Caco-2 (cell line): ENCODE measurements around the gene LAMC2. TPM values are rescaled to one million over a fixed set of nuclear protein-coding genes. Genes with fewer than 3 reads are reported as not detected.
A peak's percentile ranks its signal among the peaks of the same experiment; 100 is the strongest.

Experiments used
- Bru-seq: library from RNA; stranded (reverse); fragments of 400-500 nt; gene quantifications from one replicate; lab custom pipeline; 2021; lab: Mats Ljungman, UMichigan
- BruChase-seq, 2 experiments: library from RNA; stranded (reverse); fragments of 400-500 nt; gene quantifications; one replicate each; lab custom pipeline; 2021; lab: Mats Ljungman, UMichigan
- BruUV-seq: library from RNA; stranded (reverse); fragments of 400-500 nt; replicated peaks from 2 replicates; lab custom pipeline; 2021; lab: Mats Ljungman, UMichigan
- CTCF ChIA-PET: fragments of 300-600 bp; sonication (Branson Sonifier 250); formaldehyde crosslinking; loops from one replicate; lab custom pipeline; 2022; ENCODE audit warnings: antibody characterized with exemption; lab: Charles Lee
- POLR2A ChIA-PET: fragments of 300-600 bp; sonication (Branson Sonifier 250); formaldehyde crosslinking; loops from one replicate; lab custom pipeline; 2022; ENCODE audit warnings: antibody characterized with exemption; lab: Charles Lee
- DNase-seq, 2 experiments: peaks; one replicate each; pipeline versions ENCODE4 v3.0.0 to v3.0.0-alpha.2; 2020 to 2022
- H3K27me3 ChIP-seq: replicated peaks from 2 replicates; pipeline ENCODE4 v1.6.0; 2011; ENCODE audit warnings: low read length; ENCODE audit not compliant: control insufficient read depth, insufficient read depth
- H3K36me3 ChIP-seq: 2 replicates; pipeline ENCODE4 v1.5.1; 2011; ENCODE audit warnings: low read length; ENCODE audit not compliant: control insufficient read depth, insufficient read depth
- H3K4me1 ChIP-seq: fragments of 250-450 bp; sonication (Bioruptor Pico); 2 replicates; pipeline ENCODE4 v1.5.1; 2020; ENCODE audit warnings: mild to moderate bottlenecking
- H3K4me3 ChIP-seq: 2 replicates; pipeline ENCODE4 v1.5.1; 2011; ENCODE audit warnings: low read depth, mild to moderate bottlenecking, control low read depth, low read length
- H3K9me3 ChIP-seq: fragments of 250-450 bp; sonication (Bioruptor Pico); 2 replicates; pipeline ENCODE4 v1.5.1; 2020; ENCODE audit warnings: mild to moderate bottlenecking, moderate library complexity
- H3K27ac Mint-ChIP-seq: one replicate; pipeline ENCODE4 v1.8.0; 2022; ENCODE audit warnings: mixed read lengths; ENCODE audit not compliant: unreplicated experiment
- H3K27me3 Mint-ChIP-seq: one replicate; pipeline ENCODE4 v1.8.0; 2022; ENCODE audit warnings: mixed read lengths; ENCODE audit not compliant: insufficient read depth, unreplicated experiment
- H3K36me3 Mint-ChIP-seq: one replicate; pipeline ENCODE4 v1.8.0; 2022; ENCODE audit warnings: mild to moderate bottlenecking, mixed read lengths; ENCODE audit not compliant: insufficient read depth, unreplicated experiment
- H3K4me1 Mint-ChIP-seq: one replicate; pipeline ENCODE4 v1.8.0; 2022; ENCODE audit warnings: low read depth, mixed read lengths; ENCODE audit not compliant: unreplicated experiment
- H3K4me3 Mint-ChIP-seq: one replicate; pipeline ENCODE4 v1.8.0; 2022; ENCODE audit warnings: mild to moderate bottlenecking, moderate library complexity, mixed read lengths; ENCODE audit not compliant: unreplicated experiment
- H3K9me3 Mint-ChIP-seq: one replicate; pipeline ENCODE4 v1.8.0; 2022; ENCODE audit warnings: mixed read lengths; ENCODE audit not compliant: unreplicated experiment
- intact Hi-C: fragments of 100-400 bp; cut with micrococcal nuclease; formaldehyde crosslinking; loops from one replicate; pipeline ENCODE4 v1.10.0; 2022; ENCODE audit not compliant: unreplicated experiment
- long read RNA-seq: library from polyadenylated mRNA; stranded (forward); transcript quantifications from one replicate; pipeline ENCODE4 v2.0.0, GENCODE V29; 2022
- total RNA-seq: library from RNA; stranded (reverse); gene quantifications from 2 replicates; pipeline ENCODE4 v1.2.3, GENCODE V29; 2022
- TF ChIP-seq, protein P1 (sequence below), 2 experiments: fragments of 200-600 bp in 1 of 2; IDR thresholded peaks; 1 replicate in 1 of 2; 2 replicates in 1 of 2; pipeline versions ENCODE4 v1.5.1 to v1.8.0; 2011 to 2022; ENCODE audit warnings: antibody characterized with exemption in 1 of 2, control low read depth in 1 of 2, inconsistent platforms in 1 of 2, low read depth in 1 of 2, low read length in 1 of 2, mild to moderate bottlenecking in 1 of 2, moderate library complexity in 1 of 2; ENCODE audit not compliant: insufficient read depth in 1 of 2, severe bottlenecking in 1 of 2, unreplicated experiment in 1 of 2

LAMC2 gene
- total RNA-seq, result 34.9 and 51.0 TPM in 2 replicates
- Bru-seq, nascent RNA, result percentile 65 among the genes with signal in this experiment
- BruChase-seq, experiment 1, labeled RNA remaining after a 2-hour chase, result percentile 57 among the genes with signal in this experiment
- percentile 71 among the genes with signal in this experiment for BruChase-seq, experiment 2, labeled RNA remaining after a 6-hour chase
- long read RNA-seq, full-length matches to known transcripts, result 39 of 80 reads
- long read RNA-seq, partial matches to known transcripts, result 18 of 80 reads
- long read RNA-seq, other reads (novel, unspliced or antisense), result 23 of 80 reads

DNA sequence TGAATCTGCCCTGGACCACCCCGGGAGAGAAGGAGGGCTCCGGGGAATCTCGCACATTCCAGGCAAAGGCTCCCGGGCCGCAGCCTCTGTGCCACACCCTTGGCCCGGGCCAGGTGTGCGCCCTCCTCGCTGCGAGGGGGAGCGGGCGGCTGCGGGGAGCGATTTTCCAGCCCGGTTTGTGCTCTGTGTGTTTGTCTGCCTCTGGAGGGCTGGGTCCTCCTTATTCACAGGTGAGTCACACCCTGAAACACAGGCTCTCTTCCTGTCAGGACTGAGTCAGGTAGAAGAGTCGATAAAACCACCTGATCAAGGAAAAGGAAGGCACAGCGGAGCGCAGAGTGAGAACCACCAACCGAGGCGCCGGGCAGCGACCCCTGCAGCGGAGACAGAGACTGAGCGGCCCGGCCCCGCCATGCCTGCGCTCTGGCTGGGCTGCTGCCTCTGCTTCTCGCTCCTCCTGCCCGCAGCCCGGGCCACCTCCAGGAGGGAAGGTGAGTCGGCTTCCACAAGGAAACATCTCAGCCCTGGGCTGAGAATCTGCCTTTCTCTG is at the start of gene LAMC2:
TSS of gene LAMC2 (plus strand) at position 324 of the 550 bp plus-strand sequence. CDS start at position 413, 89 bp downstream.
- DNase-seq, result peak; percentile 90
- BruUV-seq, result no TSS peak
- peak within 1 kb of the TSS; percentile 87 for H3K4me3 Mint-ChIP-seq
- H3K36me3 Mint-ChIP-seq, result peaks cover 6% of the 10 kb centered on the region
- Histone ChIP-seq H3K4me1 (peaks cover 17% of the 10 kb centered on the region), H3K27me3 (no peaks in the 10 kb centered on the region), H3K9me3 (no peaks in the 10 kb centered on the region), H3K36me3 (no peaks in the 10 kb centered on the region), H3K4me3 (peak within 1 kb of the TSS; percentile 69)
- TF ChIP-seq, protein P1, sequence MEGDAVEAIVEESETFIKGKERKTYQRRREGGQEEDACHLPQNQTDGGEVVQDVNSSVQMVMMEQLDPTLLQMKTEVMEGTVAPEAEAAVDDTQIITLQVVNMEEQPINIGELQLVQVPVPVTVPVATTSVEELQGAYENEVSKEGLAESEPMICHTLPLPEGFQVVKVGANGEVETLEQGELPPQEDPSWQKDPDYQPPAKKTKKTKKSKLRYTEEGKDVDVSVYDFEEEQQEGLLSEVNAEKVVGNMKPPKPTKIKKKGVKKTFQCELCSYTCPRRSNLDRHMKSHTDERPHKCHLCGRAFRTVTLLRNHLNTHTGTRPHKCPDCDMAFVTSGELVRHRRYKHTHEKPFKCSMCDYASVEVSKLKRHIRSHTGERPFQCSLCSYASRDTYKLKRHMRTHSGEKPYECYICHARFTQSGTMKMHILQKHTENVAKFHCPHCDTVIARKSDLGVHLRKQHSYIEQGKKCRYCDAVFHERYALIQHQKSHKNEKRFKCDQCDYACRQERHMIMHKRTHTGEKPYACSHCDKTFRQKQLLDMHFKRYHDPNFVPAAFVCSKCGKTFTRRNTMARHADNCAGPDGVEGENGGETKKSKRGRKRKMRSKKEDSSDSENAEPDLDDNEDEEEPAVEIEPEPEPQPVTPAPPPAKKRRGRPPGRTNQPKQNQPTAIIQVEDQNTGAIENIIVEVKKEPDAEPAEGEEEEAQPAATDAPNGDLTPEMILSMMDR (IDR thresholded peaks at IDR 0.05; ENCODE audit: insufficient read depth in 1 of 2, low read depth in 1 of 2, low read length in 1 of 2, severe bottlenecking in 1 of 2, unreplicated experiment in 1 of 2), result peak; percentile 61 to 73
- intact Hi-C loops, result loop anchor here (1.0 to 2.0 kb wide), 4 partner anchors 43 to 224 kb away; no protein-coding TSS in a partner anchor
- H3K4me1 Mint-ChIP-seq, result peaks cover 13% of the 10 kb centered on the region
- CTCF ChIA-PET, result interaction anchor here (0.7 kb wide), 1 partner anchor 47 kb away, joined by 3 read pairs; no protein-coding TSS in a partner anchor
- POLR2A ChIA-PET, result no interaction called here
- no peaks in the 10 kb centered on the region for H3K9me3 Mint-ChIP-seq
- H3K27me3 Mint-ChIP-seq, result no peaks in the 10 kb centered on the region
- H3K27ac Mint-ChIP-seq, result peak within 1 kb of the TSS; percentile 89

DNA sequence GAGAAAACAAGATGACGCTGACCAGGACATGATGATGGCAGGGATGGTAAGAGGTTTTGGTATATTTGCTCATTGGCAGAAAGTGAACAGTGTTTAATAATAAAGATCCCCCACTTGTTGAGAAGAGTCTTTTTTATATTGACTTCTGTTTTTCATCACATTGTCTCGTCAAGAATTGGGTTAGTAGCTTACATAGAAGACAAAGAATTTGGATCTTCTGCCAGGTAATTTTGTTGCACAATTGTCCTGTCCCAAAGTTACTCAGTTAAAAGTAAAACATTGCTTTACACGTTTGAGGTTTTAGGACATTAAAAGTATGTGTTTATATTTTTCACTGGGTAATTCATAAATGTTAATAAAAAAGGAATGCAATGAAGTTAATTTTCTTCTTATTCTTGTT is 48.3 kb upstream of the LAMC2 start:
- no TSS peak for BruUV-seq
- DNase-seq, result no peak
- Mint-ChIP-seq H3K36me3 (peaks cover 97% of the 10 kb centered on the region), H3K4me1 (peaks cover 11% of the 10 kb centered on the region), H3K9me3 (no peaks in the 10 kb centered on the region), H3K27me3 (no peaks in the 10 kb centered on the region), H3K27ac (peak overlapping the region; percentile 82), H3K4me3 (no peak overlapping the region)
- Histone ChIP-seq H3K4me3 (no peak overlapping the region), H3K9me3 (no peaks in the 10 kb centered on the region), H3K4me1 (peaks cover 28% of the 10 kb centered on the region; the same call in 1 of the 2 replicates), H3K36me3 (peaks cover 2% of the 10 kb centered on the region; the same call in 1 of the 2 replicates), H3K27me3 (no peaks in the 10 kb centered on the region)
- ChIA-PET CTCF (no interaction called here), POLR2A (no interaction called here)
- intact Hi-C loops, result loop anchor here (2.0 to 5.0 kb wide), 2 partner anchors 49 to 170 kb away; partner anchors contain the start of gene LAMC2
- TF ChIP-seq, protein P1 (IDR thresholded peaks at IDR 0.05; ENCODE audit: insufficient read depth in 1 of 2, low read depth in 1 of 2, low read length in 1 of 2, severe bottlenecking in 1 of 2, unreplicated experiment in 1 of 2), result no peak

DNA sequence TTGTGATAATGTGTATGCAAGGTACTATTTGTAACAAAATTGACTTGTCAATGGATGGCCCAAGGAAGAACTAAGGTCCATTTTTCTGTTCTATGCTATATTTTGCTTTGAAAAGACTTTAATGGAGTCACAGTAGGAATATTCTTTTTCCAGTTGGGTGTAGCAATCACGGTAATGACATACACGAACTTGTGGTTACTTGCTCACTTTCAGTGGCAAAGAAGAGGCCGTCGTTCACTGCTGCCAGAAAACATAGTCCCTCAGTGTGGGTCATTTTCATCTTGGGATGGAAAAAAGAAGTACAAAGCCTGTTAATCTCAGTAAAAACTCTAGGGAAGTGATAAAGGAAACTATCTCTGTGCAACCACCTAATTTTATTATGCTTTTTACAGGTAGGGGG is 47.8 kb upstream of the LAMC2 start:
- CTCF ChIA-PET, result no interaction called here
- TF ChIP-seq, protein P1 (IDR thresholded peaks at IDR 0.05; ENCODE audit: insufficient read depth in 1 of 2, low read depth in 1 of 2, low read length in 1 of 2, severe bottlenecking in 1 of 2, unreplicated experiment in 1 of 2), result no peak
- no peak for DNase-seq
- Mint-ChIP-seq H3K4me1 (peaks cover 11% of the 10 kb centered on the region), H3K36me3 (peaks cover 97% of the 10 kb centered on the region), H3K9me3 (no peaks in the 10 kb centered on the region), H3K27ac (peak overlapping the region; percentile 82), H3K4me3 (no peak overlapping the region), H3K27me3 (no peaks in the 10 kb centered on the region)
- Histone ChIP-seq H3K27me3 (no peaks in the 10 kb centered on the region), H3K4me3 (no peak overlapping the region), H3K9me3 (no peaks in the 10 kb centered on the region), H3K36me3 (peaks cover 1% of the 10 kb centered on the region; the same call in 1 of the 2 replicates), H3K4me1 (peaks cover 28% of the 10 kb centered on the region; the same call in 1 of the 2 replicates)
- intact Hi-C loops, result loop anchor here (2.0 to 5.0 kb wide), 2 partner anchors 48 to 171 kb away; partner anchors contain the start of gene LAMC2
- no TSS peak for BruUV-seq
- POLR2A ChIA-PET, result no interaction called here
